HCT116 (cell line): ENCODE data around the gene PREP. TPM values are rescaled to one million over a fixed set of nuclear protein-coding genes. Genes with fewer than 3 reads are reported as not detected.
A peak's percentile ranks its signal among the peaks of the same experiment; 100 is the strongest.

ENCODE experiments used
- ATAC-seq: fragments of 200-7000 bp; cut with Tn5 transposase; 2 replicates; pipeline ENCODE4 v1.9.1; 2020; ENCODE audit warnings: mild to moderate bottlenecking, moderate library complexity
- Bru-seq: library from RNA; stranded (reverse); fragments of 400-500 nt; gene quantifications from one replicate; lab custom pipeline; 2021; lab: Mats Ljungman, UMichigan
- BruChase-seq, 2 experiments: library from RNA; stranded (reverse); fragments of 400-500 nt; gene quantifications; one replicate each; lab custom pipeline; 2021; lab: Mats Ljungman, UMichigan
- BruUV-seq: library from RNA; stranded (reverse); fragments of 400-500 nt; replicated peaks from 2 replicates; lab custom pipeline; 2021; lab: Mats Ljungman, UMichigan
- CTCF ChIA-PET: fragments of 300-600 bp; sonication (Branson Sonifier 250); formaldehyde crosslinking; loops from one replicate; lab custom pipeline; 2021; ENCODE audit warnings: antibody characterized with exemption; lab: Charles Lee
- POLR2A ChIA-PET: fragments of 300-600, 350-600 bp; sonication (Branson Sonifier 250); formaldehyde crosslinking; loops from one replicate; lab custom pipeline; 2021; ENCODE audit warnings: antibody characterized with exemption; lab: Charles Lee
- RAD21 ChIA-PET, 2 experiments: fragments of 300-600 bp; sonication (Branson Sonifier 250); formaldehyde crosslinking; loops; one replicate each; lab custom pipeline; 2023; ENCODE audit warnings: low total read pairs in 2 of 2; ENCODE audit not compliant: uncharacterized antibody in 2 of 2, unreplicated experiment in 2 of 2, low non-redundant PET in 1 of 2; lab: Charles Lee
- DNase-seq: peaks from one replicate; pipeline ENCODE4 v3.0.0-alpha.2; 2010; ENCODE audit warnings: low read depth, low spot score
- H2AFZ ChIP-seq: fragments of 200-600 bp; shearing (Covaris generic), sonication (generic); 2 replicates; pipeline ENCODE4 v1.6.1; 2017; ENCODE audit warnings: low read depth, mixed run types, mixed read lengths, antibody characterized with exemption, low read length; ENCODE audit not compliant: poor library complexity, severe bottlenecking
- H3K27ac ChIP-seq: 2 replicates; pipeline ENCODE4 v1.5.1; 2012; ENCODE audit warnings: low read depth, low read length
- H3K27me3 ChIP-seq: fragments of 200-600 bp; sonication (generic); 2 replicates; pipeline ENCODE4 v1.6.1; 2016; ENCODE audit warnings: mixed run types, low read length, mixed read lengths; ENCODE audit not compliant: insufficient read depth
- H3K36me3 ChIP-seq, 2 experiments: fragments of 200-500 bp in 1 of 2; fragments of 200-600 bp in 1 of 2; sonication (Bioruptor generic) in 1 of 2; sonication (generic) in 1 of 2; 2 replicates each; pipeline versions ENCODE4 v1.5.1 to v1.6.1; 2014 to 2016; ENCODE audit warnings: low read length in 2 of 2, inconsistent platforms in 1 of 2, mixed read lengths in 1 of 2, mixed run types in 1 of 2; ENCODE audit not compliant: insufficient read depth in 2 of 2, control insufficient read depth in 1 of 2
- H3K4me1 ChIP-seq, 2 experiments: fragments of 200-600 bp in 1 of 2; sonication (generic) in 1 of 2; 2 replicates each; pipeline versions ENCODE4 v1.5.1 to v1.6.1; 2012 to 2017; ENCODE audit warnings: low read length in 2 of 2, inconsistent platforms in 1 of 2, mild to moderate bottlenecking in 1 of 2, mixed read lengths in 1 of 2, mixed run types in 1 of 2, moderate library complexity in 1 of 2; ENCODE audit not compliant: insufficient read depth in 2 of 2, control insufficient read depth in 1 of 2
- H3K4me2 ChIP-seq: fragments of 200-600 bp; sonication (generic); 2 replicates; pipeline ENCODE4 v1.6.1; 2017; ENCODE audit warnings: mixed run types, low read length, mixed read lengths
- H3K4me3 ChIP-seq, 2 experiments: fragments of 200-600 bp in 1 of 2; sonication (generic) in 1 of 2; replicated peaks in 1 of 2; 2 replicates each; pipeline ENCODE4 v1.5.1; 2011 to 2016; ENCODE audit warnings: low read length in 2 of 2, control low read depth in 1 of 2, low read depth in 1 of 2, mild to moderate bottlenecking in 1 of 2, mixed read lengths in 1 of 2, mixed run types in 1 of 2
- H3K79me2 ChIP-seq: fragments of 200-600 bp; sonication (generic); 2 replicates; pipeline ENCODE4 v1.6.1; 2017; ENCODE audit warnings: mild to moderate bottlenecking, mixed run types, low read length, moderate library complexity, mixed read lengths; ENCODE audit not compliant: insufficient read depth
- H3K9ac ChIP-seq: fragments of 200-600 bp; sonication (generic); 2 replicates; pipeline ENCODE4 v1.6.1; 2016; ENCODE audit warnings: low read length, mixed read lengths
- H3K9me2 ChIP-seq: fragments of 200-600 bp; sonication (generic), shearing (Covaris generic); 2 replicates; pipeline ENCODE4 v1.6.1; 2017; ENCODE audit warnings: mixed run types, mild to moderate bottlenecking, moderate library complexity; ENCODE audit not compliant: insufficient read depth
- H3K9me3 ChIP-seq, 2 experiments: fragments of 200-500 bp in 1 of 2; fragments of 200-600 bp in 1 of 2; sonication (Bioruptor generic) in 1 of 2; sonication (generic) in 1 of 2; 2 replicates each; pipeline ENCODE4 v1.6.1; 2014 to 2017; ENCODE audit warnings: low read length in 2 of 2, mixed read lengths in 2 of 2, inconsistent platforms in 1 of 2, low read depth in 1 of 2, mild to moderate bottlenecking in 1 of 2, mixed run types in 1 of 2, moderate library complexity in 1 of 2; ENCODE audit not compliant: control insufficient read depth in 1 of 2, insufficient read depth in 1 of 2
- H4K20me1 ChIP-seq: fragments of 200-600 bp; sonication (generic), shearing (Covaris generic); 2 replicates; pipeline ENCODE4 v1.6.1; 2017; ENCODE audit warnings: mixed run types, mild to moderate bottlenecking, moderate library complexity; ENCODE audit not compliant: insufficient read depth
- CBX3 ChIP-seq: IDR thresholded peaks from 2 replicates; pipeline ENCODE4 v1.6.1; 2012; ENCODE audit warnings: low read depth
- CEBPB ChIP-seq: IDR thresholded peaks from 2 replicates; pipeline ENCODE4 v1.6.1; 2012; ENCODE audit warnings: low read depth
- EGR1 ChIP-seq: IDR thresholded peaks from 2 replicates; pipeline ENCODE4 v1.6.1; 2012; ENCODE audit warnings: low read depth
- EZH2 ChIP-seq: fragments of 200-600 bp; sonication (generic); IDR thresholded peaks from 2 replicates; pipeline ENCODE4 v1.6.1; 2017; ENCODE audit warnings: antibody characterized with exemption, mixed run types
- EZH2phosphoT487 ChIP-seq: fragments of 200-600 bp; IDR thresholded peaks from 2 replicates; pipeline ENCODE4 v1.6.1; 2018; ENCODE audit warnings: antibody characterized with exemption, borderline replicate concordance
- FOSL1 ChIP-seq: IDR thresholded peaks from 2 replicates; pipeline ENCODE4 v1.6.1; 2012; ENCODE audit warnings: low read depth
- JUND ChIP-seq: IDR thresholded peaks from 2 replicates; pipeline ENCODE4 v1.6.1; 2012
- POLR2AphosphoS5 ChIP-seq: IDR thresholded peaks from 2 replicates; pipeline ENCODE4 v1.6.1; 2011; ENCODE audit warnings: mild to moderate bottlenecking, low read depth, low read length, moderate library complexity
- RAD21 ChIP-seq: IDR thresholded peaks from 2 replicates; pipeline ENCODE4 v1.6.1; 2012; ENCODE audit warnings: low read depth, mild to moderate bottlenecking
- SIN3A ChIP-seq: IDR thresholded peaks from 2 replicates; pipeline ENCODE4 v1.6.1; 2012; ENCODE audit warnings: low read depth
- SP1 ChIP-seq: IDR thresholded peaks from 2 replicates; pipeline ENCODE4 v1.6.1; 2012; ENCODE audit warnings: low read depth
- SRF ChIP-seq: IDR thresholded peaks from 2 replicates; pipeline ENCODE4 v1.6.1; 2012; ENCODE audit warnings: low read depth
- TCF7L2 ChIP-seq: IDR thresholded peaks from 2 replicates; pipeline ENCODE4 v1.7.0; 2011; ENCODE audit warnings: borderline replicate concordance, inconsistent platforms; ENCODE audit not compliant: insufficient read depth, insufficient read length; ENCODE audit errors: extremely low read depth
- YY1 ChIP-seq: IDR thresholded peaks from 2 replicates; pipeline ENCODE4 v1.6.1; 2011; ENCODE audit warnings: low read length, low read depth, moderate library complexity, mild to moderate bottlenecking; ENCODE audit not compliant: insufficient replicate concordance; ENCODE audit errors: extremely low read depth
- ZFX ChIP-seq: fragments of 450-650 bp; IDR thresholded peaks from 2 replicates; pipeline ENCODE4 v1.6.1; 2017
- ZNF274 ChIP-seq: fragments of 200-500 bp; sonication (Bioruptor generic); IDR thresholded peaks from 2 replicates; pipeline ENCODE4 v1.6.1; 2014; ENCODE audit warnings: mild to moderate bottlenecking, low read depth, low read length, inconsistent platforms
- intact Hi-C: fragments of 100-400 bp; cut with micrococcal nuclease; formaldehyde crosslinking; loops from 2 replicates; pipeline ENCODE4 v1.10.0; 2022
- long read RNA-seq: library from polyadenylated mRNA; unstranded; transcript quantifications from one replicate; pipeline ENCODE4 v2.0.0, GENCODE V29; 2021; ENCODE audit not compliant: unreplicated experiment
- polyA plus RNA-seq: library from polyadenylated mRNA; unstranded; fragments of >200 nt; gene quantifications from 2 replicates; pipeline ENCODE4 v1.2.1, GENCODE V29; 2012; ENCODE audit warnings: missing spikeins
- total RNA-seq: library from RNA; stranded (reverse); gene quantifications from one replicate; pipeline ENCODE4 v1.2.1, GENCODE V29; 2021; ENCODE audit not compliant: unreplicated experiment
- TF ChIP-seq, protein P1 (sequence below), 3 experiments: fragments of 200-600 bp in 1 of 3; sonication (generic) in 1 of 3; IDR thresholded peaks in 2 of 3; conservative IDR thresholded peaks in 1 of 3; 2 replicates each; pipeline ENCODE4 v1.5.1; 2012 to 2017; ENCODE audit warnings: low read depth in 2 of 3, low read length in 2 of 3, antibody characterized with exemption in 1 of 3, borderline replicate concordance in 1 of 3, control low read depth in 1 of 3, mild to moderate bottlenecking in 1 of 3, mixed read lengths in 1 of 3, mixed run types in 1 of 3, moderate library complexity in 1 of 3; ENCODE audit not compliant: insufficient read depth in 1 of 3
- TF ChIP-seq, protein P2 (sequence below): IDR thresholded peaks from 2 replicates; pipeline ENCODE4 v1.6.1; 2012
- TF ChIP-seq, protein P3 (sequence below): IDR thresholded peaks from 2 replicates; pipeline ENCODE4 v1.6.1; 2011; ENCODE audit warnings: mild to moderate bottlenecking, low read length, moderate library complexity; ENCODE audit not compliant: insufficient replicate concordance; ENCODE audit errors: extremely low read depth

Gene PREP
- total RNA-seq (53.5 TPM), Bru-seq, nascent RNA (percentile 77 among the genes with signal in this experiment), BruChase-seq, experiment 1, labeled RNA remaining after a 6-hour chase (percentile 66 among the genes with signal in this experiment), BruChase-seq, experiment 2, labeled RNA remaining after a 2-hour chase (percentile 62 among the genes with signal in this experiment)
- polyA plus RNA-seq = 35.1 and 41.9 TPM in 2 replicates
- long read RNA-seq, transcript PREP-201 (15 exons, 2,905 nt) = major isoform, 131 of 187 reads
- long read RNA-seq, partial matches to known transcripts = 6 of 187 reads
- long read RNA-seq, other reads (novel, unspliced or antisense) = 50 of 187 reads

DNA sequence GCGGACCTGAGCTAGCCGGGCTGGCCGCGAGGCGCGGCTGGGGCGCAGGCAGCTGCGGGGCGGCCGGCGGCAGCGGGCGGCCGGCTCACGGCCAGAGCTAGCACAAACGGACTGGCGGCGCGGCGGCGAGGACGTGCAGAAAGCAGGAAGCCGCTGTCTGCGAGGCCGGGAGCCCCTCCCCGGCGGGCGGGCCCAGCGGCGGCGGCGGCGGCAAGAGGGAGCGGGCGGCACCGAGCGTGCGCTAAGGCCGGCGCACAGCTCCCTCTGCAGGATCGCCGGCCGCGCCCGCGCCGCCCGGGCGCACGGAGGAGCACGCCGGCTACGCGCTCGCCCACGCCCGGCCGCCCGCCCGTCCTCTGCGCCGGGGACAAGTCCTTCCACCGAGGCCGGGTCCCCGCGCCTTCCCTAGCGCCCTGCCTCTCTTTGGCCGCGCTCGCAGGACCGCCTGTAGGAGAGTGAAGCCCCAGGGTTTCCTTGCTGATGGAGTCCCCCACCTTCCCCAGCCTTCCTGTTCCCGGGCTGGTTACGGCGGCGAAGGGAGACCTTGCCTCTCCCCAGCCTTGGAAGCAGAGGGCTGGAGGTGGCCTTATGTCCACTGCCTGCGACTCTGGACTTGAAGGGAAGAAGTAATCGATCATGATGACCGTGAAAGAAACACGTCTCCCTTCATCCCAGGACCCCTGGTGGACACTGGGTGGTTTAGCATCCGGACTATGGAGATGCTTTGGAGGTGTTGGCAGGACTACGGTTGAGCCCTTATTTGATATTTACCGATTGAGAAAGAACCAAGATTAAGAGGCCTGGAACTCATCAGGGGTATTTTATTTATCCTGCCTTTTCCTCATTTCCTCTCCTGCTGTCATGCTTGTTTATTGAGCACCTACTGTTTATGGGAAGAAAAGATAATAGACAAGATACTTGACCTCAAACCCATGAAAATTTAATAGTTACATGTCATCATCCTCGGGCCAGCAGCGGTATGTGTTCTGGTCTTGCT, at the start of gene PREP:
Gene PREP (minus strand): TSS at position 144 of the 997 bp plus-strand sequence. CDS start 191 bp downstream, outside the sequence.
- Histone ChIP-seq H3K9me2 (no peaks in the 10 kb centered on the region), H3K9me3 (no peaks in the 10 kb centered on the region), H3K4me3 (peak within 1 kb of the TSS; percentile 82 to 94), H2AFZ (peak within 1 kb of the TSS; percentile 95), H3K79me2 (peaks cover 45% of the 10 kb centered on the region), H3K27ac (peak within 1 kb of the TSS; percentile 84), H3K36me3 (no peaks in the 10 kb centered on the region), H3K9ac (peak within 1 kb of the TSS; percentile 79), H3K4me1 (peaks cover 6 to 20% of the 10 kb centered on the region in 2 experiments; a peak in 3 of 4 replicates), H3K27me3 (no peaks in the 10 kb centered on the region), H3K4me2 (peak within 1 kb of the TSS; percentile 98), H4K20me1 (no peaks in the 10 kb centered on the region; the same call in 1 of the 2 replicates)
- ChIA-PET RAD21 (interaction anchor here (0.7 to 0.8 kb wide), 2 partner anchors 86 to 315 kb away, joined by 4 read pairs; no protein-coding TSS in a partner anchor), POLR2A (interaction anchor here (0.7 to 1.2 kb wide), 2 partner anchors 16 to 87 kb away, joined by 3 to 4 read pairs; no protein-coding TSS in a partner anchor), CTCF (interaction anchor here (0.6 to 0.9 kb wide), 10 partner anchors 15 to 445 kb away, joined by 3 to 8 read pairs (median 4); no protein-coding TSS in a partner anchor)
- TSS peak; percentile 59 for BruUV-seq
- ATAC-seq (peak; percentile 92), DNase-seq (peak; percentile 72)
- intact Hi-C loops = loop anchor here (1.0 to 2.0 kb wide), 3 partner anchors 76 to 316 kb away; no protein-coding TSS in a partner anchor
- TF ChIP-seq EZH2phosphoT487 (no peak), YY1 (no peak), JUND (no peak), EGR1 (peak; percentile 68; the same call in 1 of the 2 replicates), RAD21 (peak; percentile 58), ZNF274 (no peak), SIN3A (peak; percentile 26; the same call in 1 of the 2 replicates), TCF7L2 (peak; percentile 19), ZFX (peak; percentile 62; the same call in 1 of the 2 replicates), SP1 (no peak), CEBPB (no peak), FOSL1 (no peak), POLR2AphosphoS5 (peak; percentile 87), EZH2 (no peak), SRF (no peak), CBX3 (no peak)
- TF ChIP-seq, protein P1, sequence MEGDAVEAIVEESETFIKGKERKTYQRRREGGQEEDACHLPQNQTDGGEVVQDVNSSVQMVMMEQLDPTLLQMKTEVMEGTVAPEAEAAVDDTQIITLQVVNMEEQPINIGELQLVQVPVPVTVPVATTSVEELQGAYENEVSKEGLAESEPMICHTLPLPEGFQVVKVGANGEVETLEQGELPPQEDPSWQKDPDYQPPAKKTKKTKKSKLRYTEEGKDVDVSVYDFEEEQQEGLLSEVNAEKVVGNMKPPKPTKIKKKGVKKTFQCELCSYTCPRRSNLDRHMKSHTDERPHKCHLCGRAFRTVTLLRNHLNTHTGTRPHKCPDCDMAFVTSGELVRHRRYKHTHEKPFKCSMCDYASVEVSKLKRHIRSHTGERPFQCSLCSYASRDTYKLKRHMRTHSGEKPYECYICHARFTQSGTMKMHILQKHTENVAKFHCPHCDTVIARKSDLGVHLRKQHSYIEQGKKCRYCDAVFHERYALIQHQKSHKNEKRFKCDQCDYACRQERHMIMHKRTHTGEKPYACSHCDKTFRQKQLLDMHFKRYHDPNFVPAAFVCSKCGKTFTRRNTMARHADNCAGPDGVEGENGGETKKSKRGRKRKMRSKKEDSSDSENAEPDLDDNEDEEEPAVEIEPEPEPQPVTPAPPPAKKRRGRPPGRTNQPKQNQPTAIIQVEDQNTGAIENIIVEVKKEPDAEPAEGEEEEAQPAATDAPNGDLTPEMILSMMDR (IDR thresholded peaks at IDR 0.05 in 2 of 3, conservative IDR thresholded peaks at IDR 0.05 in 1 of 3; ENCODE audit: borderline replicate concordance in 1 of 3, insufficient read depth in 1 of 3, low read depth in 2 of 3, low read length in 2 of 3) = peak; percentile 67 to 88 (median 81); a peak in 5 of 6 replicates
- TF ChIP-seq, protein P2, sequence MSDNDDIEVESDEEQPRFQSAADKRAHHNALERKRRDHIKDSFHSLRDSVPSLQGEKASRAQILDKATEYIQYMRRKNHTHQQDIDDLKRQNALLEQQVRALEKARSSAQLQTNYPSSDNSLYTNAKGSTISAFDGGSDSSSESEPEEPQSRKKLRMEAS = peak; percentile 27; the same call in 1 of the 2 replicates
- TF ChIP-seq, protein P3, sequence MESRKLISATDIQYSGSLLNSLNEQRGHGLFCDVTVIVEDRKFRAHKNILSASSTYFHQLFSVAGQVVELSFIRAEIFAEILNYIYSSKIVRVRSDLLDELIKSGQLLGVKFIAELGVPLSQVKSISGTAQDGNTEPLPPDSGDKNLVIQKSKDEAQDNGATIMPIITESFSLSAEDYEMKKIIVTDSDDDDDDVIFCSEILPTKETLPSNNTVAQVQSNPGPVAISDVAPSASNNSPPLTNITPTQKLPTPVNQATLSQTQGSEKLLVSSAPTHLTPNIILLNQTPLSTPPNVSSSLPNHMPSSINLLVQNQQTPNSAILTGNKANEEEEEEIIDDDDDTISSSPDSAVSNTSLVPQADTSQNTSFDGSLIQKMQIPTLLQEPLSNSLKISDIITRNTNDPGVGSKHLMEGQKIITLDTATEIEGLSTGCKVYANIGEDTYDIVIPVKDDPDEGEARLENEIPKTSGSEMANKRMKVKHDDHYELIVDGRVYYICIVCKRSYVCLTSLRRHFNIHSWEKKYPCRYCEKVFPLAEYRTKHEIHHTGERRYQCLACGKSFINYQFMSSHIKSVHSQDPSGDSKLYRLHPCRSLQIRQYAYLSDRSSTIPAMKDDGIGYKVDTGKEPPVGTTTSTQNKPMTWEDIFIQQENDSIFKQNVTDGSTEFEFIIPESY = no peak
